Measurements from ENCODE around the gene SBK3. TPM values are rescaled to one million over a fixed set of nuclear protein-coding genes. Genes with fewer than 3 reads are reported as not detected.

Gene SBK3
- total RNA-seq (2021; fragmentation: NEBNext Ultra II Directional; extraction: Animal tissue kit (Norgen Biotek cat#: 25700)) (0.76 and 0.94 TPM in 2 replicates), polyA plus RNA-seq (2011; rRNA removed) (1.5 and 2.8 TPM in 2 replicates), polyA minus RNA-seq (2011; rRNA and poly(A)+ RNA removed) (0.28 and 0.37 TPM in 2 replicates)
- 1.5 TPM for polyA plus RNA-seq (2011; cell fraction: cytosol; rRNA removed)
- 2.7 TPM for polyA plus RNA-seq (2011; cell fraction: nucleus; rRNA removed)
- polyA plus RNA-seq (2012, experiment 1 of 2) = 0.65 to 1.9 TPM (median 1.5 TPM) in 4 replicates
- 1.1 TPM for polyA plus RNA-seq (2012, experiment 2 of 2)
- polyA plus RNA-seq (2013, experiment 1 of 2) = 0.53 TPM
- polyA plus RNA-seq (2013, experiment 2 of 2) = 0.48 TPM
- 1.5 TPM for polyA minus RNA-seq (2011; cell fraction: cytosol; rRNA and poly(A)+ RNA removed)
- polyA minus RNA-seq (2011; cell fraction: nucleus; rRNA and poly(A)+ RNA removed) = 0.70 TPM
- long read RNA-seq, experiment 1 = 0 reads
- long read RNA-seq, experiment 2 = 0 reads

GRCh38 chr19:55545443-55545842, at the start of gene SBK3:
SBK3 (minus strand) TSS chr19:55545543; CDS start chr19:55545543, 0 bp downstream.
- Histone ChIP-seq H3K27ac (ENCODE audit: low read depth, low read length) (no peak within 1 kb of the TSS), H2BK12ac (ENCODE audit: low read depth, low read length) (peak within 1 kb of the TSS; percentile 86; the same call in 1 of the 2 replicates), H4K20me1 (replicated peaks in 1 of 2; ENCODE audit: control insufficient read depth in 1 of 2, insufficient read depth in 2 of 2, low read length in 2 of 2) (peaks cover 0 to 2% of the 10 kb centered on the region in 2 experiments), H3K23ac (ENCODE audit: insufficient read length) (no peak within 1 kb of the TSS), H2AK5ac (ENCODE audit: low read depth, low read length) (0 out of 2 replicates have a peak within 1 kb of the TSS, but pooled peaks have one; percentile 26), H3K18ac (ENCODE audit: extremely low read depth, low read length) (peak within 1 kb of the TSS; percentile 60), H2BK20ac (ENCODE audit: low read length) (peak within 1 kb of the TSS; percentile 90; the same call in 1 of the 2 replicates), H3K23me2 (ENCODE audit: low read depth, low read length) (peaks cover 19% of the 10 kb centered on the region; the same call in 1 of the 2 replicates), H3K79me1 (ENCODE audit: low read depth, low read length) (no peaks in the 10 kb centered on the region), H3K27me3 (replicated peaks in 1 of 4; ENCODE audit: control insufficient read depth in 3 of 4, extremely low read depth in 1 of 4, insufficient read depth in 3 of 4, low read length in 3 of 4) (no peaks in the 10 kb centered on the region; a peak in 3 of 7 replicates), H2AFZ (ENCODE audit: low read length) (no peak within 1 kb of the TSS), H3K9me3 (ENCODE audit: insufficient read depth in 2 of 2, low read depth in 1 of 2, low read length in 1 of 2) (no peaks in the 10 kb centered on the region), H3K79me2 (ENCODE audit: control insufficient read depth in 1 of 2, insufficient read depth in 2 of 2, low read length in 2 of 2) (no peaks in the 10 kb centered on the region), H3K4me1 (replicated peaks in 1 of 4; ENCODE audit: control insufficient read depth in 3 of 4, insufficient read depth in 4 of 4, low read length in 3 of 4) (peaks cover 0 to 19% (median 12%) of the 10 kb centered on the region in 4 experiments; a peak in 6 of 7 replicates), H3K4me2 (ENCODE audit: insufficient read depth in 1 of 2, low read depth in 2 of 2, low read length in 2 of 2) (0 out of 4 replicates have a peak within 1 kb of the TSS, but pooled peaks of 1 of the 2 experiments have one; percentile 17), H2BK5ac (ENCODE audit: low read depth, low read length) (peak within 1 kb of the TSS; percentile 44; the same call in 1 of the 2 replicates), H3K4ac (replicated peaks; ENCODE audit: insufficient read length, low read depth, low read length) (no peak within 1 kb of the TSS), H3K14ac (ENCODE audit: insufficient read length) (no peak within 1 kb of the TSS), H3K36me3 (ENCODE audit: control insufficient read depth in 2 of 4, insufficient read depth in 4 of 4, low read length in 3 of 4) (no peaks in the 10 kb centered on the region), H4K8ac (ENCODE audit: extremely low read depth, insufficient read depth, low read length) (no peak within 1 kb of the TSS; the same call in 1 of the 2 replicates), H3K56ac (replicated peaks; ENCODE audit: insufficient read length, low read depth, low read length) (no peak within 1 kb of the TSS), H2BK120ac (replicated peaks; ENCODE audit: low read depth, low read length) (no peak within 1 kb of the TSS), H3K4me3 (ENCODE audit: extremely low read depth in 1 of 4, insufficient read depth in 2 of 4, low read depth in 3 of 4, low read length in 4 of 4) (no peak within 1 kb of the TSS), H4K5ac (ENCODE audit: insufficient read length, low read depth, low read length) (no peak within 1 kb of the TSS), H3K9ac (replicated peaks in 1 of 4; ENCODE audit: extremely low read depth in 1 of 4, low read depth in 3 of 4, low read length in 3 of 4) (peak within 1 kb of the TSS in 1 of 4 experiments; percentile 22; a peak in 1 of 7 replicates), H4K91ac (replicated peaks; ENCODE audit: insufficient read length, low read length) (peak within 1 kb of the TSS; percentile 76), H2BK15ac (ENCODE audit: low read length) (peak within 1 kb of the TSS; percentile 92; the same call in 1 of the 2 replicates)
- WGBS, 2 experiments (ENCODE audit: extremely low coverage in 1 of 2, insufficient coverage in 1 of 2, insufficient read length in 1 of 2, insufficient replicate concordance in 2 of 2, low coverage in 1 of 2, low lambda C conversion rate in 2 of 2, missing lambda C conversion rate in 1 of 2) = 85% methylated on average over 10 of the region's 10 CpGs; no CpG with 5 or more reads in 1 of the 2 experiments
- no peak for FAIRE-seq
- ChIA-PET POLR2A (ENCODE audit: partially characterized antibody) (interaction anchor here (1.5 to 1.6 kb wide), 2 partner anchors 69 to 80 kb away, joined by 5 to 6 read pairs; partner anchors contain the start of gene ZNF628), CTCF (ENCODE audit: partially characterized antibody) (interaction anchor here (0.8 to 0.9 kb wide), 2 partner anchors 42 to 61 kb away, joined by 3 to 4 read pairs; partner anchors contain the start of gene ZNF865)
- no peak for DNase-seq (ENCODE audit: low read depth in 1 of 2, low spot score in 2 of 2)
- TF ChIP-seq YY1 (IDR thresholded peaks at IDR 0.05; ENCODE audit: low read depth, low read length) (no peak), CEBPB (IDR thresholded peaks at IDR 0.05; ENCODE audit: low read depth, low read length) (no peak), EP300 (IDR thresholded peaks at IDR 0.05; ENCODE audit: borderline replicate concordance in 1 of 2, low read depth in 2 of 2, low read length in 2 of 2) (no peak), MAX (IDR thresholded peaks at IDR 0.05) (no peak), SIRT6 (IDR thresholded peaks at IDR 0.05; ENCODE audit: low read length) (no peak)
